ENCODE data around the gene TYRO3.

Gene TYRO3

DNA sequence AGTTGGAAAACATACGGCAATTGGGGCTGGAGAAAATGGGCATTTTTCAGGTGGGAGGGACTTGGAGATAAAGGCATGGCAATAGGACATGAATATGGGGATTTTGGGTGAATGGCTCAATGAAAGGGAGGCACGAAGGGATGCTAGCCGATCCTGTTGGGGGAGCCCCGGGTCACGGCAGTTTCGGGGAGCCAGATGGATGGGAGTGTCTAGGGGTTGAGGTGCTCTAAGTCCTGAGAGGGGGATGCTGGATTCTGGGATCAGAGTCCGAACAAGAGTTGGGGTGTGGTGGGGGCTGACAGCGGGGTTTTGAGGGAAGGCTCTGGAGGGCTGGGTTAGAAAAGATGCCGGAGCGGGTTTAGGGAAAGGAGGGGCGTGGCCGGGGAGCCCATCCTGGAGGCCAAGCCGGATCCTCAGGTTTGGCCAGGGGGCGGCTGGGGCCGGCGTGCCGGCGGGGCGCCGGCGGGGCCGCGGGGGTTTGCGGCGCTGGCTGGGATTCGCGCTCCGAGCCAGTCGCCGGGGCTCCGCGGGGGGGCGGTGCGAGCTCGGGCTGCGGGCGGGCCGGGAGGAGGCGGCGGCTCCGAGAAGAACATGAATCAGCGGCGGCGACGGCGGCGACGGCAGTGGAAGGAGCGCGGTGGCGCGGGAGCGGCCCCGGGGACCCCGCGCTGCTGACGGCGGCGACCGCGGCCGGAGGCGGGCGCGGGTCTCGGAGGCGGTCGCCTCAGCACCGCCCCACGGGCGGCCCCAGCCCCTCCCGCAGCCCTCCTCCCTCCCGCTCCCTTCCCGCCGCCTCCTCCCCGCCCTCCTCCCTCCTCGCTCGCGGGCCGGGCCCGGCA is at the start of gene TYRO3:
Gene TYRO3 (plus strand): TSS at position 813 of the 839 bp plus-strand sequence. CDS start 46 bp downstream, outside the sequence.
- no peak for DNase-seq

DNA sequence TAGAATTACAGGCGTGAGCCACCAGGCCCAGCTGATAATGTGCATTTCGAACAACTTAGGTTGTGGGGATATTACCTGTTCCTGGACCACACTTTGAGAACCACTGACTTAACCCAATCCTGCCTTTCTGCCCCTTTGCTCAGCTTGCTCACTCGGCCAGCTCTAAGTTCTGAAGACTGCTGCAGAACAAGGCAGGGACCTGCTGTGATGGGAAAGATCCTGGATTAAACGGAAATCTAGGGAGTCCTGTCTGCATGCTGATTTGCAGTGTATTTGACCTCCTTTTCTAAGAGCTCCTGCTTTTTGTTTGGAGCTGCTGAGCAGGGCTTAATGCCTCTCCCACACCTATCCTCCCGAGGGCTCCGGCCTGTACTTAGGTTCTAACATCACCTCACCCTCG is 48.3 kb upstream of the TYRO3 start:
- no peak for DNase-seq

- DNase-seq: no peak
Observed at GRCh38 chr15:41511331-41511898, 47.6 kb upstream of the TYRO3 start.

GRCh38 chr15:41511899-41512369 is 47.1 kb upstream of the TYRO3 start:
- no peak for DNase-seq

GRCh38 chr15:41512512-41512939 is 46.5 kb upstream of the TYRO3 start:
- DNase-seq: no peak

DNA sequence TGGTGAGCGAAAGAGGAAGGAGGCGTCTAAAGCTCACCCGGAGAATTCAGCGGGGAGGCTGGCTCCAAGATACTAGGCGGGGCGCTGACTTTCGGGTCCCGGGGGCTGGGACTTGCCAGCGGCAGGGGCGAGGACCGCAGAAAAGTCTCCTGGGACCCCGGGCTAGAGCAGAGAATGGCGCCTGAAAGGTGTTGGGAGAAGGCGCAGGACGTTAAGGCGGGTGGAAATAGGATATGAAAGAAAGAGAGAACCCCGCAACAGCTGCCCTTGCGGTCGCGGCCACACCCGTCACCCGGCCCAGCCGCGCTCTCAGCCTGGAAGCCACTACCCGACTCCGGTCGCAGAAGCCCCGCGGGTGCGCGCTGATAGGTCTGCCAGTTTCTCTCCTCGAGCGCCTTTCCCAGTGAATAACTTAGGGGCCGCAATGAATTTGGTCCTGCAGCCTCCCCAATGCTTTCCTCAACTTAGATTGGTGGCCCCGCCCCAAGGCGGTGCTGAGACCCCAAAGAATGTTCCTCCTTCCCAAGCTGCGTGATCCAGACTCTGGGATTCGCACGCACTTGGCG is 46.0 kb upstream of the TYRO3 start:
- no peak for DNase-seq

DNA sequence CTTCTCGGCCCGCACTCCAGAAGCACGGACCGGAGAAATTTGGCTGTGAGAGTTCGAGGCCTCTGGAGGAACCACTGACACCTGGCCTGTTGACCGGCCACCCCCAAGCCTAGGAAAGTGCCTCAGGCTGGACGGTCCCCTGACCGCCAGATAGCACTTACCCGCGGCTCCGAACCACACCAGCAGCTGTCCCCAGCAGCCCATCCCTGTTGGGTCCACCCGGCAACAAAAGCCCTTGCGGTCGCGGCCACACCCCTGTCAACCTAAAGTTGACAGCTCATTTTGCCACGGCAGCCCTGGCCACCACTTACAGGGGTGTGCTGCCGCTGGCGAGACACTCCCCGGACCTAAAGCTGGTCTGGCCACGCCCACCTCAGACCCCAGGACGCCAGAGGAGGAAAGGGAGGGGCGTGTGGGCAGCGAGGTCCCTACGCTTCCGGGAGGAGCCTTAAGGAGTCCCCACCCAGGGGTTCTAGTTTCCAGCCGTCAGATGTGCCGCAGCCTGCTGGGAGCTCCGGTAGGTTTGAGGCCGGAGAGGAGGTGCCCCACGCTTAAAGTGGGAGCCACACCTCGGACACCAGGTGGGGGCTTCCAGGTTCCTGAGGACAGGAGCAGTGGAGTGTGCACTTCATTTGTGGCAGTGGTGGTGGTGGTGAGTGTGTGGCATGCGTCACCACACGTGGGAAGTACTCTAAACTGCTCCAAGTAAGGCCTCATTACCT is 45.3 kb upstream of the TYRO3 start, which contains the start of gene LTK:
Gene LTK (minus strand): TSS at position 322 of the 722 bp plus-strand sequence. CDS start 118 bp downstream, at position 204.
- no peak for DNase-seq

- DNase-seq: no peak
Observed at GRCh38 chr15:41517895-41518449, 41.0 kb upstream of the TYRO3 start.

GRCh38 chr15:41520636-41521035 is 38.4 kb upstream of the TYRO3 start:
- DNase-seq: no peak

DNA sequence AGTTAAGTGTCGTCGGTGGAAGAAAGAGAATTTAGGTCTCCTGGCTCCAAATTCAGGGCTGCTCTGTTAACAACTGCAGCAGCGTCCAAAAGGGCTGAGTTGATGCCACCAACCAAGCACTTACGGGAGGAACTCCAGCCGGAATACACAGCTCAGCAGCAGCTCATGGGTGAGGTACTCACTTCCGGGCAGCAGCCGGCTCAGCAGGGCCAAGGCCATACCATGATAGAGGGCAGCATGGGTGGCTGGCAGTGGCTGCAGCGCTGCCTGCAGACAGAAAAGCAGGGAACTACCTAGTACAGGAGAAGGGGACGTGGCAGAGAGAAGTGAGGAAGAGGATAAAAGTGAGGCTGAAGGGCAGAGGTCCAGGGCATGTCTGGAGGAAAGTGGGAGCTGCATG is 37.4 kb upstream of the TYRO3 start:
- no peak for DNase-seq

DNA sequence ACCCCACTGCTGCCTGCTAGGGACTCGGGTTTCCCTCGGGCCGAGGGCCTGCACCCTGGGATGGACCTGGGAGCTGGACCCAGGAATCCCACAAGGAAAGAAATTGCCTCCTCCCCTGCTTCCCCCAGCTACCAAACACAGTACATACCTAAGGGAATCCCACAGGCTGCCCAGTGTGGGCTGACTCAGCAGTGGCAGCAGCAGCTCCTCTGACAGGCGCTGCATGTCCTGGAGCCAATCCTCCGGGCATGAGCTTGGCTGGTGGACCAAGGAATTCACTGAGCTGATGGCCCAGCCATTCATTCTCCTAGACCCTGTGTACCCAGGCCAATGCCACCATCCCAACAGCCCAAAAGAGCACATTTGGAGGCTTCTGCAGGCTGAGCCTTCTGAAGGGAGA is 35.9 kb upstream of the TYRO3 start:
- no peak for DNase-seq

- no peak for DNase-seq
Observed at GRCh38 chr15:41530363-41530956, 28.6 kb upstream of the TYRO3 start.

GRCh38 chr15:41535544-41535943 is 23.5 kb upstream of the TYRO3 start:
- no peak for DNase-seq

DNA sequence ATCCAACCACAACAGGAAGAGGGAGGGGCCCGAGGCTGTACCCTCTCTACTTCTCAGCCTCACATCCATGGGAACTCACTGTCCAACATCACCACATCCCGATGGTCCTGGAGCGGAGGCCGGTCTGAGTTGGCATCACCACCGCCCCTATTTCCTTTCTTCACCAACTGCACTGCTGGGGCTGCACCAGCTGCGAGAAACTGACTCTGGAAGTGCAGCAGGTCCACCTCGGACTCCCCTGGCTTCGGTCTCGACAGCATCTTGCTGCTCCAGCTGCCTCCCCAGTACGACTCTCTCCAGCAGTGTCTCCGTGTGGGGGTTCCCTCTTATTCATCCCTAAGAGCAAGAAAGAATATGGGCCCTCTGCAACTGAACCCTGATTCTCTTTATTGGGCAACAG is 22.1 kb upstream of the TYRO3 start:
- DNase-seq: no peak

DNA sequence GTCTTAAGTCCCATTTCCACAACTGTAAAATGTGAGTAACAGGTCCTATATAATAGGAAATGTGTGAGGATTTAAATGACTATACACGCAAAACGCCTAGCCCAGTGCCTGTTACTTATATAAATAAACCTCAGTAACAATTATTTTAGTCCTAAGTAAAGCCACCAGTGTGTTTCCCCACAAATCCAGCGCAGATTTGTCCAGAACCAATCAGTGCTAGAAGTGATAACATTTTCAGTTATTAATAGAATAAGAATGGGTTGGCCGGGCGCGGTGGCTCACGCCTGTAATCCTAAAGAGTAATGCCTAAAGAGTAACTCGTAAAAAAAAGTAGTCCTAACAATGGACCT is 15.5 kb upstream of the TYRO3 start:
- DNase-seq: no peak

DNA sequence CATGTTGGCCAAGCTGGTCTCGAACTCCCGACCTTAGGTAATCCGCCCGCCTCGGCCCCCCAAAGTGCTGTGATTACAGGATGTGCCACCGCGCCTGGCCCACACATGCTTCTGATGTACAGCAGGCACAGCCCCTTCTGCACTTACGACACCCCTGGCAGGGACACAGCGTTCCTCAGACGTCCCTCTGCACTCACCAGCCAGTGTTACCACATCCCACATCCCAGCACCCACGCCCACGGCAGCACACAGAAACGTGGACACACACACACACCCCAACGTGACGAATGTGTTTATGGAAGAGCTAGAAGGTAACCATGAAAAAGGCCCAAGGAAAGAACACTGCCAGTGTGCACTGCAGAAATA is 14.4 kb upstream of the TYRO3 start:
- DNase-seq: no peak

DNA sequence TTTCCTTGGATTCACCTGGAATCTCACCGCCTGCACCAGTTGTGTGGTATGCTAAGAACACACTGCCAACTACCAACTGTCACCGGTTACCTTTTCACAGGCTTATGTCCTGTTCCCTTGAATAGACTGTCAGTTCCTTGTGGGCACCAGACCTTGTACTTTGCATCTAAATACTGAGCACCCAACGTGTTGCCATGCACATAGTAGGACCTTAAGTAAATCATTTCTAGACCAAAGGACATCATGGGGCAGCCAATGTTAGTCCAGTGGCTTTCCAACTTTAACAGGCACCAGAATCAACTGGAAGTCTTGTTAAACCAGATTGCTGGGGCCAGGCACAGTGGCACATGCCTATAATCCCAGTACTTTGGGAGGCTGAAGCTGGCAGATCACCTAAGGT is 13.8 kb upstream of the TYRO3 start:
- no peak for DNase-seq

- no peak for DNase-seq
Observed at GRCh38 chr15:41546851-41547786, 11.9 kb upstream of the TYRO3 start.

DNA sequence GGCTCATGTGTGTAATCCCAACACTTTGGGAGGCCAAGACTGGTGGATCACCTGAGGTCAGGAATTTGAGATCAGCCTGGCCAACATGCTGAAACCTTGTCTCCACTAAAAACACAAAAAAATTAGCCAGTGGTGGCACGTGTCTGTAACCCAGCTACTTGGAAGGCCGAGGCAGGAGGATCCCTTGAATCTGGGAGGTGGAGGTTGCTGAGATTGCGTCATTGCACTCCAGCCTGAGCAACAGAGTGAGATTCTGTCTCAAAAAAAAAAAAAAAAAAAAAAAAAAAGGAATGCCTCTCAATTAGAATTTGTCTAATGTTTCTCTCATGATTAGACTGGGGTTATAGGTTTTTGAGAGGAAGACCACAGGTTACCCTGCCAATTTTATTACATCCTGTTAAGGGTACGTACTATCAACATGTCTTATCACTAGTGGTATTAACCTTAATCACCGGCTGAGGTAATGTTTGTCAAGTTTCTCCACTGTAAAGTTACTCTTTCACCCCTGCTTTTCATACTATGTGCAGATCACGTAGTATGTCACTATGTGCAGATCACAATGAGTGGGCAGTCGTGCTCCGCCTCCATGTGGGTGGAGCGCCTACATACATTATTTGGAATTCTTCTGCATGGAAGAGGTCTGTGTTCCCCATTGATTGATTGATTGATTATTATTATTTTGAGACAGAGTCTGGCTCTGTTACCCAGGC is 8.8 kb upstream of the TYRO3 start:
- no peak for DNase-seq

DNA sequence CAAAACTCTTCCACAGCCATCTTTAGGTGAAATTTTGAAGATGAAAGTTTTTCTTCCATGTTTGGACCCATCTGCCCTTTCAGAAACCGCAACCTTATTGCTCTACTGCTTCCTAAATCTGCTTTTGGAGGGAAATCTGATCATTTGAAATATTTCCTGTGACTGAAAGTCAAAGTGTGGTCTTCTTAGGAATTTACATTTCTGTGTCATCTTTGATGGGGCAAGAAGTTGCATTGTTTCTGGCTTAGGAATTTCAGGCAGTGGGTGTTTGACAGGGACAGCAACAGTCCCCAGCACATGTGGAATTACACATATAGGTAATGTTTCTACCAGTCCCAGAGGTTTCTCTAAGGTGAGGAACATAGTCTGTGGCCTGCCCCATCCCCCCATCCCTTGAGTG is 5.3 kb upstream of the TYRO3 start:
- no peak for DNase-seq

DNA sequence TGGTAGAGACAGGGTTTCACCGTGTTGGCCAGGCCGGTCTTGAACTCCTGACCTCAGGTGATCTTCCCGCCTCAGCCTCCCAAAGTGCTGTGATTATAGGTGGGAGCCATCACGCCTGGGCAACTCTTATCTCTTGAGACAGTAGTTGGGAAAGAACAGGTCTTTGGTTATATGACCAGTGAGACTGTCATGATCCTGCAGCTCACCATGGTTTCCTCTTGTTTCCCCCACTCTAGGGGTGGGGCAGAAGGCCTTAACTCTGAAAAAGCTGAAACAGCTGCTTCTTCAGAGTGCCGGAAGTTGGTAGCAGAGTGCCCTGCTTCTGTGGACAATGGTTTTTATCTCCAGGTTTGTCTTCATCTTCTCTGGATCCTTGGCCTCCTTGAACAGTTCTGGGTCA is 4.7 kb upstream of the TYRO3 start:
- no peak for DNase-seq
